CD4-positive, alpha-beta T cell (primary cell): ENCODE data around the gene NKTR. TPM values are rescaled to one million over a fixed set of nuclear protein-coding genes. Genes with fewer than 3 reads are reported as not detected.

Experiments
- ATAC-seq: fragments of 200-7000 bp; cut with Tn5 transposase; one replicate; pipeline ENCODE4 v1.10.0; 2022; ENCODE audit warnings: mild to moderate bottlenecking; ENCODE audit not compliant: poor library complexity
- CTCF ChIA-PET: fragments of 350-600 bp; sonication (Branson Sonifier 250); formaldehyde crosslinking; loops from one replicate; lab custom pipeline; 2021; ENCODE audit warnings: antibody characterized with exemption, inconsistent platforms; lab: Charles Lee
- POLR2A ChIA-PET: fragments of 350-600 bp; sonication (Branson Sonifier 250); formaldehyde crosslinking; loops from one replicate; lab custom pipeline; 2021; ENCODE audit warnings: antibody characterized with exemption, inconsistent platforms; lab: Charles Lee
- DNase-seq, 14 experiments: peaks; one replicate each; pipeline ENCODE4 v3.0.0-alpha.2; 2013 to 2020; ENCODE audit warnings: mixed read lengths in 2 of 14
- H3K27ac ChIP-seq, 2 donors: one replicate each; pipeline versions ENCODE4 v1.5.1 to v1.7.0; 2013; ENCODE audit warnings: low read length in 2 of 2, low read depth in 1 of 2, mild to moderate bottlenecking in 1 of 2
- H3K27me3 ChIP-seq, 2 experiments: 1 replicate in 1 of 2; 2 replicates in 1 of 2; pipeline versions ENCODE4 v1.6.1 to v1.7.0; 2013; ENCODE audit warnings: low read length in 2 of 2, control low read depth in 1 of 2, mild to moderate bottlenecking in 1 of 2, moderate library complexity in 1 of 2; ENCODE audit not compliant: insufficient read depth in 2 of 2, control insufficient read depth in 1 of 2
- H3K36me3 ChIP-seq: one replicate; pipeline ENCODE4 v1.6.1; 2013; ENCODE audit warnings: low read length, control low read depth; ENCODE audit not compliant: insufficient read depth
- H3K4me1 ChIP-seq: one replicate; pipeline ENCODE4 v1.6.1; 2013; ENCODE audit warnings: low read length, control low read depth; ENCODE audit not compliant: insufficient read depth
- H3K4me3 ChIP-seq: one replicate; pipeline ENCODE4 v1.5.1; 2013; ENCODE audit warnings: mild to moderate bottlenecking, low read length, moderate library complexity
- H3K9me3 ChIP-seq, 2 experiments: 1 replicate in 1 of 2; 2 replicates in 1 of 2; pipeline versions ENCODE4 v1.6.1 to v1.7.0; 2013; ENCODE audit warnings: low read length in 2 of 2, mild to moderate bottlenecking in 2 of 2, control low read depth in 1 of 2, moderate library complexity in 1 of 2; ENCODE audit not compliant: control insufficient read depth in 1 of 2, insufficient read depth in 1 of 2
- H3K27ac Mint-ChIP-seq: one replicate; pipeline ENCODE4 v1.8.0; 2020; ENCODE audit warnings: mixed read lengths
- H3K27me3 Mint-ChIP-seq: one replicate; pipeline ENCODE4 v1.8.0; 2021; ENCODE audit warnings: mixed read lengths
- H3K36me3 Mint-ChIP-seq: one replicate; pipeline ENCODE4 v1.8.0; 2021; ENCODE audit warnings: low read depth, mixed read lengths
- H3K4me1 Mint-ChIP-seq: one replicate; pipeline ENCODE4 v1.8.0; 2021; ENCODE audit warnings: low read depth, mixed read lengths
- H3K4me3 Mint-ChIP-seq: one replicate; pipeline ENCODE4 v1.8.0; 2020; ENCODE audit warnings: mild to moderate bottlenecking, mixed read lengths
- H3K9me3 Mint-ChIP-seq: one replicate; pipeline ENCODE4 v1.8.0; 2020; ENCODE audit warnings: mixed read lengths
- CTCF ChIP-seq: fragments of 200-600 bp; IDR thresholded peaks from one replicate; pipeline ENCODE4 v1.8.0; 2022; ENCODE audit warnings: antibody characterized with exemption, mild to moderate bottlenecking
- intact Hi-C, 2 experiments: fragments of 100-400 bp; cut with DNase I in 1 of 2; cut with micrococcal nuclease in 1 of 2; formaldehyde crosslinking; loops; one replicate each; pipeline versions ENCODE4 v1.15.1 to v1.9.0; 2023 to 2025; cut with DNase I, micrococcal nuclease
- total RNA-seq, 174 experiments: library from RNA in 2 of 174; stranded (reverse) in 2 of 174; gene quantifications; one replicate each; pipeline ENCODE4 v1.2.3 and lab custom pipeline; 2021 to 2026

NKTR gene
- total RNA-seq, 2 experiments from 2014 or later = 236 to 249 TPM

- no peak overlapping the region for H3K4me3 ChIP-seq
- no peaks in the 10 kb centered on the region for H3K36me3 ChIP-seq
- H3K9me3 ChIP-seq = peaks cover 0 to 10% of the 10 kb centered on the region in 2 experiments
- DNase-seq (no peak), ATAC-seq (no peak)
- no peaks in the 10 kb centered on the region for H3K4me1 ChIP-seq
- no peaks in the 10 kb centered on the region for H3K27me3 Mint-ChIP-seq
- H3K27ac ChIP-seq = no peak overlapping the region
- CTCF ChIA-PET = no interaction called here
- H3K27ac Mint-ChIP-seq = no peak overlapping the region
- H3K27me3 ChIP-seq = no peaks in the 10 kb centered on the region
- intact Hi-C loops = no loop called here
- no peaks in the 10 kb centered on the region for H3K9me3 Mint-ChIP-seq
- TF ChIP-seq CTCF = no peak
- no peaks in the 10 kb centered on the region for H3K4me1 Mint-ChIP-seq
- POLR2A ChIA-PET = no interaction called here
- H3K36me3 Mint-ChIP-seq = no peaks in the 10 kb centered on the region
- H3K4me3 Mint-ChIP-seq = no peak overlapping the region
Observed at GRCh38 chr3:42666022-42666421, 65.5 kb downstream of the NKTR start.

- POLR2A ChIA-PET = no interaction called here
- ATAC-seq (no peak), DNase-seq (peak in 1 of 14 experiments; percentile 24)
- Mint-ChIP-seq H3K9me3 (no peaks in the 10 kb centered on the region), H3K27ac (no peak overlapping the region), H3K4me1 (no peaks in the 10 kb centered on the region), H3K27me3 (no peaks in the 10 kb centered on the region), H3K36me3 (no peaks in the 10 kb centered on the region), H3K4me3 (no peak overlapping the region)
- Histone ChIP-seq H3K36me3 (no peaks in the 10 kb centered on the region), H3K27ac (no peak overlapping the region), H3K27me3 (no peaks in the 10 kb centered on the region), H3K4me1 (no peaks in the 10 kb centered on the region), H3K4me3 (no peak overlapping the region), H3K9me3 (peaks cover 0 to 10% of the 10 kb centered on the region in 2 experiments)
- CTCF ChIA-PET = no interaction called here
- no peak for TF ChIP-seq CTCF
- intact Hi-C loops = no loop called here
Observed at GRCh38 chr3:42666577-42666998, 66.1 kb downstream of the NKTR start.

GRCh38 chr3:42667096-42667522, 66.6 kb downstream of the NKTR start:
- intact Hi-C loops = no loop called here
- H3K36me3 ChIP-seq = no peaks in the 10 kb centered on the region

More at GRCh38 chr3:42667096-42667522, 66.6 kb downstream of the NKTR start:
- Mint-ChIP-seq H3K9me3 (no peaks in the 10 kb centered on the region), H3K4me1 (no peaks in the 10 kb centered on the region), H3K27me3 (no peaks in the 10 kb centered on the region), H3K27ac (no peak overlapping the region), H3K36me3 (no peaks in the 10 kb centered on the region), H3K4me3 (no peak overlapping the region)
- DNase-seq = no peak
- H3K9me3 ChIP-seq = peaks cover 0 to 10% of the 10 kb centered on the region in 2 experiments
- no peaks in the 10 kb centered on the region for H3K27me3 ChIP-seq
- H3K27ac ChIP-seq = no peak overlapping the region
- no peak for ATAC-seq
- no peak for TF ChIP-seq CTCF
- no peak overlapping the region for H3K4me3 ChIP-seq
- CTCF ChIA-PET = no interaction called here
- POLR2A ChIA-PET = no interaction called here
- H3K4me1 ChIP-seq = no peaks in the 10 kb centered on the region
